ENCODE data around the gene ZSCAN10. TPM values are rescaled to one million over a fixed set of nuclear protein-coding genes. Genes with fewer than 3 reads are reported as not detected.

Gene ZSCAN10
- total RNA-seq, 1 experiment from 2014 or later: not detected

- H4K20me1 ChIP-seq (ENCODE audit: low read length): no peaks in the 10 kb centered on the region
- no peak within 1 kb of the TSS for H3K4me3 ChIP-seq (ENCODE audit: low read length)
- H3K27me3 ChIP-seq (ENCODE audit: low read length): no peaks in the 10 kb centered on the region
- ATAC-seq (0 out of 2 replicates have a peak, but pooled peaks have one; percentile 40), DNase-seq (peak; percentile 32)
- ChIA-PET CTCF (no interaction called here), POLR2A (ENCODE audit: unreplicated experiment) (no interaction called here)
- H3K36me3 ChIP-seq (ENCODE audit: low read depth, low read length): no peaks in the 10 kb centered on the region
- TF ChIP-seq EZH2 (IDR thresholded peaks at IDR 0.05; ENCODE audit: low read length, unreplicated experiment) (no peak), EZH2phosphoT487 (IDR thresholded peaks at IDR 0.05; ENCODE audit: borderline replicate concordance, low read length) (no peak), CTCF (conservative IDR thresholded peaks at IDR 0.05; ENCODE audit: low read depth, low read length) (no peak)
- BruUV-seq (replicated peaks): TSS peak; percentile 52
- peaks cover 11% of the 10 kb centered on the region for H3K4me1 ChIP-seq (ENCODE audit: insufficient read depth, low read length)
- no peaks in the 10 kb centered on the region for H3K79me2 ChIP-seq (ENCODE audit: low read length)
- no peaks in the 10 kb centered on the region for H3F3A ChIP-seq (ENCODE audit: low read length, unreplicated experiment)
- no peaks in the 10 kb centered on the region for H3K9me3 ChIP-seq (ENCODE audit: low read length)
- H3K27ac ChIP-seq (ENCODE audit: low read length): peak within 1 kb of the TSS; percentile 8; the same call in 1 of the 2 replicates
- H3K9me2 ChIP-seq (replicated peaks; ENCODE audit: low read length): no peaks in the 10 kb centered on the region
- intact Hi-C loops (cut with micrococcal nuclease): no loop called here
- H3K4me2 ChIP-seq (ENCODE audit: low read length): peak within 1 kb of the TSS; percentile 46
- peak within 1 kb of the TSS; percentile 69; the same call in 1 of the 2 replicates for H2AFZ ChIP-seq (ENCODE audit: low read length)
- peak within 1 kb of the TSS; percentile 15; the same call in 1 of the 2 replicates for H3K9ac ChIP-seq (ENCODE audit: low read length)
Observed at GRCh38 chr16:3065069-3065741, 33.9 kb downstream of the ZSCAN10 start, which contains the start of gene IL32. Gene IL32 (plus strand): TSS chr16:3065640. CDS start chr16:3065812, 172 bp downstream.

- Histone ChIP-seq H4K20me1 (ENCODE audit: low read length) (no peaks in the 10 kb centered on the region), H3K79me2 (ENCODE audit: low read length) (no peaks in the 10 kb centered on the region), H3K4me3 (ENCODE audit: low read length) (no peak overlapping the region), H3K9me2 (replicated peaks; ENCODE audit: low read length) (no peaks in the 10 kb centered on the region), H2AFZ (ENCODE audit: low read length) (no peak overlapping the region), H3K9ac (ENCODE audit: low read length) (no peak overlapping the region), H3K4me2 (ENCODE audit: low read length) (no peak overlapping the region), H3K27ac (ENCODE audit: low read length) (no peak overlapping the region), H3K36me3 (ENCODE audit: low read depth, low read length) (no peaks in the 10 kb centered on the region), H3F3A (ENCODE audit: low read length, unreplicated experiment) (no peaks in the 10 kb centered on the region), H3K9me3 (ENCODE audit: low read length) (no peaks in the 10 kb centered on the region), H3K4me1 (ENCODE audit: insufficient read depth, low read length) (peaks cover 11% of the 10 kb centered on the region), H3K27me3 (ENCODE audit: low read length) (no peaks in the 10 kb centered on the region)
- intact Hi-C loops (cut with micrococcal nuclease): no loop called here
- no peak for TF ChIP-seq EZH2phosphoT487 (IDR thresholded peaks at IDR 0.05; ENCODE audit: borderline replicate concordance, low read length)
- no peak for TF ChIP-seq CTCF (conservative IDR thresholded peaks at IDR 0.05; ENCODE audit: low read depth, low read length)
- no peak for TF ChIP-seq EZH2 (IDR thresholded peaks at IDR 0.05; ENCODE audit: low read length, unreplicated experiment)
- ChIA-PET CTCF (interaction anchor here (0.7 kb wide), 1 partner anchor 297 kb away, joined by 3 read pairs; no protein-coding TSS in a partner anchor), POLR2A (ENCODE audit: unreplicated experiment) (no interaction called here)
- no peak for ATAC-seq
- BruUV-seq (replicated peaks): no TSS peak
- no peak for DNase-seq
Observed at GRCh38 chr16:3063625-3064386, 35.3 kb downstream of the ZSCAN10 start.

Data from PC-3 (cell line).